ENCODE results near the gene DAO.

DNA sequence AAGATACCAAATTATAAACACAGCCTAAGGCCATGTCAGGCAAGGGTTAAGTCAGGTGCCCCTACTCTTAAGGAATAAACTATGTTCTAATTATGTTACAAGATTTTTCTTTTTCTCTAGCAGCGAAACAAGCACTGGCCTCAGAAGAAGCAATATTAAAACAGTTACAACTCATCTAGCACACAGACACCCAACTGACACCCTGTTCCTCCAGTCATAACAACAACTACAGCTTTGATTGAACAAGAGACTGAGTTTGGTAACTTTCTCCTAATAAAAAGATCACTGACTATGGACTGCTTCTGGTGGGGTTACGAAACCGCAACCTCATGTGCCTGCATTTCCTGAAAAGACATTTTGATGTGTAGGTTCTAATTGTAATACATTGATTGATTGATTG is 3.3 kb upstream of the DAO start:
- TF ChIP-seq, protein P1, sequence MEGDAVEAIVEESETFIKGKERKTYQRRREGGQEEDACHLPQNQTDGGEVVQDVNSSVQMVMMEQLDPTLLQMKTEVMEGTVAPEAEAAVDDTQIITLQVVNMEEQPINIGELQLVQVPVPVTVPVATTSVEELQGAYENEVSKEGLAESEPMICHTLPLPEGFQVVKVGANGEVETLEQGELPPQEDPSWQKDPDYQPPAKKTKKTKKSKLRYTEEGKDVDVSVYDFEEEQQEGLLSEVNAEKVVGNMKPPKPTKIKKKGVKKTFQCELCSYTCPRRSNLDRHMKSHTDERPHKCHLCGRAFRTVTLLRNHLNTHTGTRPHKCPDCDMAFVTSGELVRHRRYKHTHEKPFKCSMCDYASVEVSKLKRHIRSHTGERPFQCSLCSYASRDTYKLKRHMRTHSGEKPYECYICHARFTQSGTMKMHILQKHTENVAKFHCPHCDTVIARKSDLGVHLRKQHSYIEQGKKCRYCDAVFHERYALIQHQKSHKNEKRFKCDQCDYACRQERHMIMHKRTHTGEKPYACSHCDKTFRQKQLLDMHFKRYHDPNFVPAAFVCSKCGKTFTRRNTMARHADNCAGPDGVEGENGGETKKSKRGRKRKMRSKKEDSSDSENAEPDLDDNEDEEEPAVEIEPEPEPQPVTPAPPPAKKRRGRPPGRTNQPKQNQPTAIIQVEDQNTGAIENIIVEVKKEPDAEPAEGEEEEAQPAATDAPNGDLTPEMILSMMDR (IDR thresholded peaks at IDR 0.05): no peak
- no peak for TF ChIP-seq POLR2A (IDR thresholded peaks at IDR 0.05)

All from testis (tissue), 2 donors.